ENCODE measurements around the gene CCDC57.

DNA sequence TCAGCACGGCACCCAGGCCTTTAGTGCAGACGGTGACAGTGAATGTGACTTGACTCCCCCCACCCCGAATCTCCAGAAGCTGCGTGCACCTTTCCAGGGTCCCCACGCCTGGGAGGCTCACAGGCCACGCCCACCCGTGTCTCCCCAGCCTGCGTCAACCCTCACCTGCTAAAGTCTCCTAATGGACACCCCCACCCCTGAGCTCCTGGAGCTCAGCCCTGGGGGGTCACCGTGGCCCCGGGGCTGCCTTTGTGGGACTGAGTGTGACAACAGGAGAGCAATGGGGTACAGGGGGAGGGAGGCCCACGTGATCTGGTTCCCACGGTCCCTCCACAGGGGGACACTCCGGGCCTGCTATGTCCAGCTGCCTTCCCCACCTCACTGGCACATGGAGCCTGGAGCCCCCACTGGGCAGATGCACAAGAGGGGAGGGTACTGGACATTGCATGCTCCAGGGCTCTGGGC lies 107.2 kb downstream of the CCDC57 start:
- TF ChIP-seq, protein P1, sequence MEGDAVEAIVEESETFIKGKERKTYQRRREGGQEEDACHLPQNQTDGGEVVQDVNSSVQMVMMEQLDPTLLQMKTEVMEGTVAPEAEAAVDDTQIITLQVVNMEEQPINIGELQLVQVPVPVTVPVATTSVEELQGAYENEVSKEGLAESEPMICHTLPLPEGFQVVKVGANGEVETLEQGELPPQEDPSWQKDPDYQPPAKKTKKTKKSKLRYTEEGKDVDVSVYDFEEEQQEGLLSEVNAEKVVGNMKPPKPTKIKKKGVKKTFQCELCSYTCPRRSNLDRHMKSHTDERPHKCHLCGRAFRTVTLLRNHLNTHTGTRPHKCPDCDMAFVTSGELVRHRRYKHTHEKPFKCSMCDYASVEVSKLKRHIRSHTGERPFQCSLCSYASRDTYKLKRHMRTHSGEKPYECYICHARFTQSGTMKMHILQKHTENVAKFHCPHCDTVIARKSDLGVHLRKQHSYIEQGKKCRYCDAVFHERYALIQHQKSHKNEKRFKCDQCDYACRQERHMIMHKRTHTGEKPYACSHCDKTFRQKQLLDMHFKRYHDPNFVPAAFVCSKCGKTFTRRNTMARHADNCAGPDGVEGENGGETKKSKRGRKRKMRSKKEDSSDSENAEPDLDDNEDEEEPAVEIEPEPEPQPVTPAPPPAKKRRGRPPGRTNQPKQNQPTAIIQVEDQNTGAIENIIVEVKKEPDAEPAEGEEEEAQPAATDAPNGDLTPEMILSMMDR (IDR thresholded peaks at IDR 0.05) = no peak
- TF ChIP-seq POLR2A (IDR thresholded peaks at IDR 0.05) = no peak

Data from right lobe of liver (tissue), 4 donors.